DND-41 (cell line): ENCODE measurements around the gene SLC39A8.

ENCODE experiments used
- CTCF ChIP-seq: IDR thresholded peaks from 2 replicates; pipeline ENCODE4 v1.5.1; 2012; ENCODE audit warnings: borderline replicate concordance, low read length, moderate library complexity, mild to moderate bottlenecking; ENCODE audit not compliant: poor library complexity, severe bottlenecking; ENCODE audit errors: extremely low read depth
- EZH2 ChIP-seq: IDR thresholded peaks from 3 replicates; pipeline ENCODE4 v1.6.1; 2012; ENCODE audit warnings: borderline replicate concordance, low read depth, mild to moderate bottlenecking, moderate library complexity, low read length, inconsistent platforms; ENCODE audit not compliant: severe bottlenecking

- no peak for TF ChIP-seq CTCF
- no peak for TF ChIP-seq EZH2
Measured at GRCh38 chr4:102342404-102343074, 2.7 kb downstream of the SLC39A8 start.
